ENCODE data around the gene LPIN2.
"Not testable (repeated sequence)": the region's sequence is repeated elsewhere in the genome, so short reads cannot be mapped to it uniquely, and the experiment has no call there.

DNA sequence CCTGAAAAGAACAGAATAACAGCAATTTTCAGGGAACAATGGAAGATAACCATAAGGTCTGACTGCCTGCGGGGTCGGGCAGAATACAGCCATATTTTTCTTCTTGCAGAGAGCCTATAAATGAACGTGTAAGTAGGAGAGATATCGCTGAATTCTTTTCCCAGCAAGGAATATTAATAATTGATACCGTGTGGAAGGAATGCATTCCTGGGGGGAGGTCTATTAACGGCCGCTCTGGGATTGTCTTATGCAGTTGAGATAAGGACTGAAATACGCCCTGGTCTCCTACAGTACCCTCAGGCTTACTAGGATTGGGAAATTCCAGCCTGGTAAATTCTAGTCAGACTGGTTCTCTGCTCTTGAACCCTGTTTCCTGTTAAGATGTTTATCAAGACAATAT, 9.2 kb downstream of the LPIN2 start:
- TF ChIP-seq, protein P1, sequence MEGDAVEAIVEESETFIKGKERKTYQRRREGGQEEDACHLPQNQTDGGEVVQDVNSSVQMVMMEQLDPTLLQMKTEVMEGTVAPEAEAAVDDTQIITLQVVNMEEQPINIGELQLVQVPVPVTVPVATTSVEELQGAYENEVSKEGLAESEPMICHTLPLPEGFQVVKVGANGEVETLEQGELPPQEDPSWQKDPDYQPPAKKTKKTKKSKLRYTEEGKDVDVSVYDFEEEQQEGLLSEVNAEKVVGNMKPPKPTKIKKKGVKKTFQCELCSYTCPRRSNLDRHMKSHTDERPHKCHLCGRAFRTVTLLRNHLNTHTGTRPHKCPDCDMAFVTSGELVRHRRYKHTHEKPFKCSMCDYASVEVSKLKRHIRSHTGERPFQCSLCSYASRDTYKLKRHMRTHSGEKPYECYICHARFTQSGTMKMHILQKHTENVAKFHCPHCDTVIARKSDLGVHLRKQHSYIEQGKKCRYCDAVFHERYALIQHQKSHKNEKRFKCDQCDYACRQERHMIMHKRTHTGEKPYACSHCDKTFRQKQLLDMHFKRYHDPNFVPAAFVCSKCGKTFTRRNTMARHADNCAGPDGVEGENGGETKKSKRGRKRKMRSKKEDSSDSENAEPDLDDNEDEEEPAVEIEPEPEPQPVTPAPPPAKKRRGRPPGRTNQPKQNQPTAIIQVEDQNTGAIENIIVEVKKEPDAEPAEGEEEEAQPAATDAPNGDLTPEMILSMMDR (IDR thresholded peaks at IDR 0.05; ENCODE audit: low read depth, low read length) = not testable (repeated sequence)
- not testable (repeated sequence) for TF ChIP-seq POLR2A (IDR thresholded peaks at IDR 0.05; ENCODE audit: extremely low read depth, insufficient read length); MYC (IDR thresholded peaks at IDR 0.05; ENCODE audit: low read depth, low read length)
